Measurements from ENCODE around the gene RNF215. TPM values are rescaled to one million over a fixed set of nuclear protein-coding genes. Genes with fewer than 3 reads are reported as not detected.

The RNF215 gene
- total and polyA plus RNA-seq, 2 of the 13 experiments (the other 11 are each of a cell fraction or from before 2014, with no cell fraction given) = 5.3 to 6.1 TPM

- no peak for TF ChIP-seq TBL1XR1 (IDR thresholded peaks at IDR 0.05; ENCODE audit: borderline replicate concordance, low read length, partially characterized antibody)
- no peak for TF ChIP-seq ZNF737 (CRISPR knock-in tag; IDR thresholded peaks at IDR 0.05; ENCODE audit: borderline replicate concordance)
- peak; percentile 61; the same call in 1 of the 2 replicates for TF ChIP-seq NR2C2 (CRISPR knock-in tag; IDR thresholded peaks at IDR 0.05; ENCODE audit: borderline replicate concordance)
- no peak for TF ChIP-seq MAFK (conservative IDR thresholded peaks at IDR 0.05 in 1 of 2, IDR thresholded peaks at IDR 0.05 in 1 of 2; ENCODE audit: low read length in 2 of 2)
- TF ChIP-seq ZBTB1 (CRISPR knock-in tag; IDR thresholded peaks at IDR 0.05; ENCODE audit: borderline replicate concordance) = no peak
- no peak; the same call in 1 of the 2 replicates for TF ChIP-seq ZNF569 (CRISPR knock-in tag; IDR thresholded peaks at IDR 0.05; ENCODE audit: borderline replicate concordance)
- TF ChIP-seq TOPORS (CRISPR knock-in tag; IDR thresholded peaks at IDR 0.05) = no peak
- no peak for TF ChIP-seq FOXK2 (IDR thresholded peaks at IDR 0.05)
- TF ChIP-seq FOXP1 (IDR thresholded peaks at IDR 0.05) = no peak
- no peak for TF ChIP-seq FOXP1 (CRISPR knock-in tag; IDR thresholded peaks at IDR 0.05)
- no peak for TF ChIP-seq ZNF652 (CRISPR knock-in tag; IDR thresholded peaks at IDR 0.05; ENCODE audit: borderline replicate concordance, low read depth)
- peak; percentile 89 for TF ChIP-seq E2F1 (CRISPR knock-in tag; IDR thresholded peaks at IDR 0.05)
- TF ChIP-seq REXO4 (CRISPR knock-in tag; IDR thresholded peaks at IDR 0.05; ENCODE audit: borderline replicate concordance) = no peak
- TF ChIP-seq ETV5 (CRISPR knock-in tag; IDR thresholded peaks at IDR 0.05; ENCODE audit: borderline replicate concordance) = peak; percentile 71
- TF ChIP-seq ZNF292 (CRISPR knock-in tag; IDR thresholded peaks at IDR 0.05; ENCODE audit: borderline replicate concordance, low read depth) = no peak
- no peak for TF ChIP-seq HDAC6 (IDR thresholded peaks at IDR 0.05; ENCODE audit: low read depth, low read length)
- no peak for TF ChIP-seq ZNF121 (CRISPR knock-in tag; IDR thresholded peaks at IDR 0.05)
- TF ChIP-seq ZNF180 (CRISPR knock-in tag; IDR thresholded peaks at IDR 0.05; ENCODE audit: borderline replicate concordance, low read depth) = no peak; the same call in 1 of the 2 replicates
- TF ChIP-seq CENPT (CRISPR knock-in tag; IDR thresholded peaks at IDR 0.05; ENCODE audit: low read depth) = no peak
- no peak for TF ChIP-seq HNF4G (IDR thresholded peaks at IDR 0.05; ENCODE audit: borderline replicate concordance, low read depth, low read length)
- no peak; the same call in 1 of the 2 replicates for TF ChIP-seq HNF4G (CRISPR knock-in tag; IDR thresholded peaks at IDR 0.05; ENCODE audit: borderline replicate concordance, low read depth)
- TF ChIP-seq RELA (CRISPR knock-in tag; IDR thresholded peaks at IDR 0.05) = 0 out of 2 replicates have a peak, but pooled peaks have one; percentile 63
- TF ChIP-seq, protein P1, sequence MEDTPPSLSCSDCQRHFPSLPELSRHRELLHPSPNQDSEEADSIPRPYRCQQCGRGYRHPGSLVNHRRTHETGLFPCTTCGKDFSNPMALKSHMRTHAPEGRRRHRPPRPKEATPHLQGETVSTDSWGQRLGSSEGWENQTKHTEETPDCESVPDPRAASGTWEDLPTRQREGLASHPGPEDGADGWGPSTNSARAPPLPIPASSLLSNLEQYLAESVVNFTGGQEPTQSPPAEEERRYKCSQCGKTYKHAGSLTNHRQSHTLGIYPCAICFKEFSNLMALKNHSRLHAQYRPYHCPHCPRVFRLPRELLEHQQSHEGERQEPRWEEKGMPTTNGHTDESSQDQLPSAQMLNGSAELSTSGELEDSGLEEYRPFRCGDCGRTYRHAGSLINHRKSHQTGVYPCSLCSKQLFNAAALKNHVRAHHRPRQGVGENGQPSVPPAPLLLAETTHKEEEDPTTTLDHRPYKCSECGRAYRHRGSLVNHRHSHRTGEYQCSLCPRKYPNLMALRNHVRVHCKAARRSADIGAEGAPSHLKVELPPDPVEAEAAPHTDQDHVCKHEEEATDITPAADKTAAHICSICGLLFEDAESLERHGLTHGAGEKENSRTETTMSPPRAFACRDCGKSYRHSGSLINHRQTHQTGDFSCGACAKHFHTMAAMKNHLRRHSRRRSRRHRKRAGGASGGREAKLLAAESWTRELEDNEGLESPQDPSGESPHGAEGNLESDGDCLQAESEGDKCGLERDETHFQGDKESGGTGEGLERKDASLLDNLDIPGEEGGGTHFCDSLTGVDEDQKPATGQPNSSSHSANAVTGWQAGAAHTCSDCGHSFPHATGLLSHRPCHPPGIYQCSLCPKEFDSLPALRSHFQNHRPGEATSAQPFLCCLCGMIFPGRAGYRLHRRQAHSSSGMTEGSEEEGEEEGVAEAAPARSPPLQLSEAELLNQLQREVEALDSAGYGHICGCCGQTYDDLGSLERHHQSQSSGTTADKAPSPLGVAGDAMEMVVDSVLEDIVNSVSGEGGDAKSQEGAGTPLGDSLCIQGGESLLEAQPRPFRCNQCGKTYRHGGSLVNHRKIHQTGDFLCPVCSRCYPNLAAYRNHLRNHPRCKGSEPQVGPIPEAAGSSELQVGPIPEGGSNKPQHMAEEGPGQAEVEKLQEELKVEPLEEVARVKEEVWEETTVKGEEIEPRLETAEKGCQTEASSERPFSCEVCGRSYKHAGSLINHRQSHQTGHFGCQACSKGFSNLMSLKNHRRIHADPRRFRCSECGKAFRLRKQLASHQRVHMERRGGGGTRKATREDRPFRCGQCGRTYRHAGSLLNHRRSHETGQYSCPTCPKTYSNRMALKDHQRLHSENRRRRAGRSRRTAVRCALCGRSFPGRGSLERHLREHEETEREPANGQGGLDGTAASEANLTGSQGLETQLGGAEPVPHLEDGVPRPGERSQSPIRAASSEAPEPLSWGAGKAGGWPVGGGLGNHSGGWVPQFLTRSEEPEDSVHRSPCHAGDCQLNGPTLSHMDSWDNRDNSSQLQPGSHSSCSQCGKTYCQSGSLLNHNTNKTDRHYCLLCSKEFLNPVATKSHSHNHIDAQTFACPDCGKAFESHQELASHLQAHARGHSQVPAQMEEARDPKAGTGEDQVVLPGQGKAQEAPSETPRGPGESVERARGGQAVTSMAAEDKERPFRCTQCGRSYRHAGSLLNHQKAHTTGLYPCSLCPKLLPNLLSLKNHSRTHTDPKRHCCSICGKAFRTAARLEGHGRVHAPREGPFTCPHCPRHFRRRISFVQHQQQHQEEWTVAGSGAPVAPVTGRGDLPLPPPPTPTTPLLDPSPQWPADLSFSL (CRISPR knock-in tag; IDR thresholded peaks at IDR 0.05) = peak; percentile 63; the same call in 1 of the 2 replicates
- no peak for TF ChIP-seq MAFG (CRISPR knock-in tag; IDR thresholded peaks at IDR 0.05)
Observed at GRCh38 chr22:30356449-30357235, 30.6 kb downstream of the RNF215 start, which contains the start of the genes CCDC157 and SF3A1 (continued).
